HTERT RPE-1 (cell line): Measurements from ENCODE around the gene UROS.

Source experiments
- in situ Hi-C: fragments of 300-500 bp; cut with MboI; formaldehyde crosslinking; loops from 4 replicates; pipeline ENCODE4 v1.14.3; 2020; ENCODE audit warnings: low sequenced_read_pairs

Gene UROS

GRCh38 chr10:125769175-125769574 is 53.9 kb downstream of the UROS start:
- in situ Hi-C loops, result no loop called here

- in situ Hi-C loops, result no loop called here
Observed at GRCh38 chr10:125768219-125768855, 54.7 kb downstream of the UROS start.

- in situ Hi-C loops, result no loop called here
Observed at GRCh38 chr10:125766511-125766910, 56.5 kb downstream of the UROS start.

GRCh38 chr10:125765835-125766234 is 57.2 kb downstream of the UROS start:
- in situ Hi-C loops, result no loop called here

- in situ Hi-C loops, result no loop called here
Observed at GRCh38 chr10:125762692-125763648, 60.1 kb downstream of the UROS start.

GRCh38 chr10:125761961-125762360 is 61.1 kb downstream of the UROS start:
- in situ Hi-C loops, result no loop called here

GRCh38 chr10:125757742-125758141 is 65.3 kb downstream of the UROS start:
- in situ Hi-C loops, result no loop called here

- in situ Hi-C loops, result no loop called here
Observed at GRCh38 chr10:125756853-125757487, 66.1 kb downstream of the UROS start.

- in situ Hi-C loops, result no loop called here
Observed at GRCh38 chr10:125756196-125756595, 66.9 kb downstream of the UROS start.

- in situ Hi-C loops, result no loop called here
Observed at GRCh38 chr10:125747417-125747816, 75.6 kb downstream of the UROS start.

- in situ Hi-C loops, result no loop called here
Observed at GRCh38 chr10:125744909-125745308, 78.1 kb downstream of the UROS start.

GRCh38 chr10:125742465-125742864 is 80.6 kb downstream of the UROS start:
- in situ Hi-C loops, result no loop called here

GRCh38 chr10:125739994-125740679 is 82.9 kb downstream of the UROS start:
- in situ Hi-C loops, result no loop called here
